ENCODE results near the gene MAML2. TPM values are rescaled to one million over a fixed set of nuclear protein-coding genes. Genes with fewer than 3 reads are reported as not detected.
A peak's percentile ranks its signal among the peaks of the same experiment; 100 is the strongest.

Gene MAML2
- total RNA-seq, 1 experiment from 2014 or later: 2.7 TPM

DNA sequence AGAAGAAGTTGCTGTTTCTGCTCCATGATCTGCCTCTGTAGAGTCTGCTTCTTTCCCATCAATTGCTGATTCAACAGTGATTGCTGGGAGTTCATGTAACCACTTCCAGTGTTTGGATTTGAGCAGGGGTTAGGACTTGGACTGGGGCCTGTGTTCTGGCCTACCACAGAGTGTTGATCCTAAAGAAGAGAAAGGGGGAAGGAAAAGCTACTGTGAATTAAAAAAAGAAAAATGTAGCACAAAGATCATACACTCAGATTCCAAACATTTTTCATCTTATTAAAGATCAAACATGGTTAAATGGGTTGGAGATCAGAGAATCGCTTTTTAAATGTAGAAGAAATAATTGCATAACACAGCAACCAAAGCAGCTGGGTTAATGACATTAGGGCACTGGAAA lies 351.4 kb downstream of the MAML2 start:
- peak overlapping the region; percentile 14 to 44 (median 20); a peak in 2 of 7 replicates for H3K27ac Mint-ChIP-seq
- H3K9me3 Mint-ChIP-seq: no peaks in the 10 kb centered on the region

More for the DNA sequence above, 351.4 kb downstream of the MAML2 start:
- H3K4me3 Mint-ChIP-seq: no peak overlapping the region
- H3K4me1 Mint-ChIP-seq: peaks cover 39 to 42% of the 10 kb centered on the region in 2 experiments
- Histone ChIP-seq H2AFZ (ENCODE audit: low read length) (no peak overlapping the region), H2BK12ac (ENCODE audit: insufficient read length, low read depth, low read length) (no peak overlapping the region), H4K5ac (ENCODE audit: insufficient read length, low read depth, low read length) (no peak overlapping the region), H3K4me1 (ENCODE audit: insufficient read depth, low read length) (peaks cover 10% of the 10 kb centered on the region; the same call in 1 of the 2 replicates), H3K27ac (ENCODE audit: insufficient read length, low read depth, low read length) (no peak overlapping the region), H3K9me3 (ENCODE audit: control insufficient read depth, low read depth, low read length) (no peaks in the 10 kb centered on the region), H3K4ac (ENCODE audit: low read depth, low read length) (no peak overlapping the region), H2BK120ac (ENCODE audit: low read depth, low read length, poor library complexity, severe bottlenecking) (no peak overlapping the region), H3K56ac (ENCODE audit: insufficient read length, low read depth, low read length) (no peak overlapping the region), H2BK5ac (ENCODE audit: insufficient read length, low read length) (no peak overlapping the region), H2BK15ac (ENCODE audit: low read depth, low read length) (peak overlapping the region; percentile 89; the same call in 1 of the 2 replicates), H3K79me1 (ENCODE audit: insufficient read depth, low read depth, low read length, poor library complexity, severe bottlenecking) (no peaks in the 10 kb centered on the region), H3K4me2 (ENCODE audit: insufficient read depth, insufficient read length, low read length) (no peak overlapping the region), H3K23me2 (ENCODE audit: insufficient read length, low read depth, low read length, poor library complexity, severe bottlenecking) (no peaks in the 10 kb centered on the region), H3K18ac (ENCODE audit: insufficient read length, low read depth, low read length) (no peak overlapping the region), H3T11ph (ENCODE audit: low read length) (no peak overlapping the region), H3K14ac (ENCODE audit: insufficient read depth, low read length) (0 out of 2 replicates have a peak overlapping the region, but pooled peaks have one; percentile 66), H2BK20ac (ENCODE audit: low read depth, low read length, poor library complexity, severe bottlenecking) (no peak overlapping the region), H3K27me3 (ENCODE audit: insufficient read depth, low read length) (no peaks in the 10 kb centered on the region), H3K9ac (ENCODE audit: extremely low read depth, insufficient read length, low read length) (no peak overlapping the region), H2AK5ac (ENCODE audit: insufficient read length, low read length) (no peak overlapping the region), H4K8ac (replicated peaks; ENCODE audit: insufficient read length, low read depth, low read length) (no peak overlapping the region), H4K91ac (ENCODE audit: insufficient read length, low read depth, low read length) (no peak overlapping the region), H3K79me2 (ENCODE audit: insufficient read depth, low read length) (no peaks in the 10 kb centered on the region), H4K20me1 (ENCODE audit: control insufficient read depth, insufficient read depth, insufficient read length) (no peaks in the 10 kb centered on the region), H3K23ac (ENCODE audit: insufficient read length, low read depth, low read length) (no peak overlapping the region)
- no peaks in the 10 kb centered on the region for H3K27me3 Mint-ChIP-seq (ENCODE audit: low read depth)
- TF ChIP-seq, protein P1, sequence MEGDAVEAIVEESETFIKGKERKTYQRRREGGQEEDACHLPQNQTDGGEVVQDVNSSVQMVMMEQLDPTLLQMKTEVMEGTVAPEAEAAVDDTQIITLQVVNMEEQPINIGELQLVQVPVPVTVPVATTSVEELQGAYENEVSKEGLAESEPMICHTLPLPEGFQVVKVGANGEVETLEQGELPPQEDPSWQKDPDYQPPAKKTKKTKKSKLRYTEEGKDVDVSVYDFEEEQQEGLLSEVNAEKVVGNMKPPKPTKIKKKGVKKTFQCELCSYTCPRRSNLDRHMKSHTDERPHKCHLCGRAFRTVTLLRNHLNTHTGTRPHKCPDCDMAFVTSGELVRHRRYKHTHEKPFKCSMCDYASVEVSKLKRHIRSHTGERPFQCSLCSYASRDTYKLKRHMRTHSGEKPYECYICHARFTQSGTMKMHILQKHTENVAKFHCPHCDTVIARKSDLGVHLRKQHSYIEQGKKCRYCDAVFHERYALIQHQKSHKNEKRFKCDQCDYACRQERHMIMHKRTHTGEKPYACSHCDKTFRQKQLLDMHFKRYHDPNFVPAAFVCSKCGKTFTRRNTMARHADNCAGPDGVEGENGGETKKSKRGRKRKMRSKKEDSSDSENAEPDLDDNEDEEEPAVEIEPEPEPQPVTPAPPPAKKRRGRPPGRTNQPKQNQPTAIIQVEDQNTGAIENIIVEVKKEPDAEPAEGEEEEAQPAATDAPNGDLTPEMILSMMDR (conservative IDR thresholded peaks at IDR 0.05): no peak
- no peaks in the 10 kb centered on the region for H3K36me3 Mint-ChIP-seq (ENCODE audit: insufficient read depth in 1 of 3, low read depth in 3 of 3)
- WGBS (ENCODE audit: extremely low coverage, insufficient read length, low lambda C conversion rate): no CpG with 5 or more reads among the region's 1 CpG
- no peak for DNase-seq
